Measurements from ENCODE around the gene TNFAIP6. TPM values are rescaled to one million over a fixed set of nuclear protein-coding genes. Genes with fewer than 3 reads are reported as not detected.
"Not testable (repeated sequence)": the region's sequence is repeated elsewhere in the genome, so short reads cannot be mapped to it uniquely, and the experiment has no call there.

TNFAIP6 gene
- total RNA-seq, 1 donor from 2014 or later, result 2.9 TPM

DNA sequence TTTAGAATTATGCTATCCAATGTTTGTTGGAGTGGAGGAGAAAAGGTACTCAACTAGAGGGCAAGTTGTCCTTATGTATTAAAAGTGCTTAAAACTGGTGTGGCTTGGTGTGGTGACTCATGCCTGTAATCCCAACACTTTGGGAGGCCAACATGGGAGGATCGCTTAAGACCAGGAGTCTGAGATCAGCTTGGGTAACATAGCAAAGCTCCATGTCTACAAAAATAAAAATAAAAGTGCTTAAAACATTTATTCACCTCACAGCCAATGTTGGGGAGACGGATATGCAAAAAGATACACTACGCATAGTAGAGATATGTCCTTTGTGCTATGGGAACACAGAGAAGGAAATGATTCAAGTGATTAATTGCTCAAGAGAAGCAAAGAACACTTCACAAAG is 19.3 kb upstream of the TNFAIP6 start:
- Histone ChIP-seq H3K4me3 (no peak overlapping the region), H3K4me1 (no peaks in the 10 kb centered on the region)
- TF ChIP-seq, protein P1, sequence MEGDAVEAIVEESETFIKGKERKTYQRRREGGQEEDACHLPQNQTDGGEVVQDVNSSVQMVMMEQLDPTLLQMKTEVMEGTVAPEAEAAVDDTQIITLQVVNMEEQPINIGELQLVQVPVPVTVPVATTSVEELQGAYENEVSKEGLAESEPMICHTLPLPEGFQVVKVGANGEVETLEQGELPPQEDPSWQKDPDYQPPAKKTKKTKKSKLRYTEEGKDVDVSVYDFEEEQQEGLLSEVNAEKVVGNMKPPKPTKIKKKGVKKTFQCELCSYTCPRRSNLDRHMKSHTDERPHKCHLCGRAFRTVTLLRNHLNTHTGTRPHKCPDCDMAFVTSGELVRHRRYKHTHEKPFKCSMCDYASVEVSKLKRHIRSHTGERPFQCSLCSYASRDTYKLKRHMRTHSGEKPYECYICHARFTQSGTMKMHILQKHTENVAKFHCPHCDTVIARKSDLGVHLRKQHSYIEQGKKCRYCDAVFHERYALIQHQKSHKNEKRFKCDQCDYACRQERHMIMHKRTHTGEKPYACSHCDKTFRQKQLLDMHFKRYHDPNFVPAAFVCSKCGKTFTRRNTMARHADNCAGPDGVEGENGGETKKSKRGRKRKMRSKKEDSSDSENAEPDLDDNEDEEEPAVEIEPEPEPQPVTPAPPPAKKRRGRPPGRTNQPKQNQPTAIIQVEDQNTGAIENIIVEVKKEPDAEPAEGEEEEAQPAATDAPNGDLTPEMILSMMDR (IDR thresholded peaks at IDR 0.05; ENCODE audit: borderline replicate concordance), result no peak

DNA sequence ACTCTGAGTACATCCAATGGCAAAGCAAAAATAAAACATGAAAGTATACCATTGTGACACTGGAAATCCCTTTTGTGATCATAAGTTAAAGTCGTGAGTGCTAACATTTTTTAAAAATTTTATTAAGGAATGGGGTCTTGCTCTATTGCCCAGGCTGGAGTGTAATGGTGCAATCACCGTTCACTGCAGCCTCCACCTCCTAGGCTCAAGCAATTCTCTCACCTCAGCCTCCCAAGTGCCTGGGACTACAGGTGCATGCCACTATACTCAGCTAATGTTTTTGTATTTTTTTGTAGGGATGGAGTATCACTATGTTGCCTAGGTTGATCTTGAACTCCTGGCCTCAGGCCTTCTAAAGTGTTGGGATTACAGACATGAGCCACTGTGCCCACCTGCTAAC is 14.3 kb upstream of the TNFAIP6 start:
- intact Hi-C loops (cut with micrococcal nuclease), result no loop called here
- Histone ChIP-seq H3K36me3 (no peaks in the 10 kb centered on the region), H3K9me3 (replicated peaks) (peaks cover 28% of the 10 kb centered on the region), H3K4me1 (no peaks in the 10 kb centered on the region), H3K27me3 (ENCODE audit: low read depth) (peaks cover 4% of the 10 kb centered on the region), H3K4me3 (no peak overlapping the region), H3K27ac (replicated peaks) (no peak overlapping the region)
- no peak for DNase-seq
- TF ChIP-seq, protein P1 (IDR thresholded peaks at IDR 0.05; ENCODE audit: borderline replicate concordance), result no peak

More for the DNA sequence above, 19.3 kb upstream of the TNFAIP6 start:
- no peak overlapping the region for H3K27ac ChIP-seq (replicated peaks)
- peaks cover 11% of the 10 kb centered on the region for H3K9me3 ChIP-seq (replicated peaks)
- no peaks in the 10 kb centered on the region for H3K36me3 ChIP-seq
- H3K27me3 ChIP-seq (ENCODE audit: low read depth), result peaks cover 4% of the 10 kb centered on the region
- DNase-seq, result no peak
- intact Hi-C loops (cut with micrococcal nuclease), result no loop called here

DNA sequence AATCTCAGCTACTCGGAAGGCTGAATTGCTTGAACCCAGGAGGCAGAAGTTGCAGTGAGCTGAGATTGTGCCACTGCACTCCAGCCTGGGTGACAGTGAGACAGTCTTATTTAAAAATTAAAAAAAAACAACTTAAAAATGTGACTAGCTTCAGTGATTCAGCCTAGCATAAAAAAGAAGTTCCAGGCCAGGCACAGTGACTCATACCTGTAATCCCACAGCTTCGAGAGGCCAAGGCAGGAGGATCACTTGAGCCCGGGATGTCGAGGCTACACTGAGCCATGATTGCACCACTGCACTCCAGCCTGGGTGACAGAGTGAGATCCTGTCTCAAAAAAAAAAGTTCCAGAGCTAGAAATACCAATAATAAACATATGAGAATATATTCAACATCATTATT is 13.2 kb upstream of the TNFAIP6 start:
- not testable (repeated sequence) for H3K4me1 ChIP-seq; H3K27me3 ChIP-seq (ENCODE audit: low read depth)

DNA sequence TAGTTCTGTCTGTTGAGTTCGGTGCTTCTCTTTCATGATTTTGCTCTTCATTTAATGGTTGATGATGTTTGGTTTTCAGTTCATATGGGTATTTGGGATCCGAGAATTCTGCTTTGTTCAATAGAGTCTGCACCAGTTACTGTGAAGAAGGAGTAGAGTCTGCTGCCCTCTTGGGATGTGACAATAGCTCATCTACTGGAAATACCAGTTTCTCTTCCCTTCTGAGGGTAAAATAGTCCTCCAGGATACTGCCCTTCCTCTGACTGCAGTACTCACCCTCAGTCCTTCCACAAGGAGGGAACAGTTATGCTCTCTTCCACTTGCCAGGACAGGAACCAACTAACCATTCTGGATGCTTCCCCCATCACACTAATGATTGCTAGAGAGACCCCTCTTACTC is 12.5 kb upstream of the TNFAIP6 start:
- intact Hi-C loops (cut with micrococcal nuclease), result no loop called here
- H3K4me3 ChIP-seq, result no peak overlapping the region

More for the DNA sequence above, 13.2 kb upstream of the TNFAIP6 start:
- DNase-seq; intact Hi-C loops (cut with micrococcal nuclease); H3K36me3 ChIP-seq; H3K4me3 ChIP-seq; H3K27ac ChIP-seq (replicated peaks): not testable (repeated sequence)
- H3K9me3 ChIP-seq (replicated peaks), result peaks cover 28% of the 10 kb centered on the region

DNA sequence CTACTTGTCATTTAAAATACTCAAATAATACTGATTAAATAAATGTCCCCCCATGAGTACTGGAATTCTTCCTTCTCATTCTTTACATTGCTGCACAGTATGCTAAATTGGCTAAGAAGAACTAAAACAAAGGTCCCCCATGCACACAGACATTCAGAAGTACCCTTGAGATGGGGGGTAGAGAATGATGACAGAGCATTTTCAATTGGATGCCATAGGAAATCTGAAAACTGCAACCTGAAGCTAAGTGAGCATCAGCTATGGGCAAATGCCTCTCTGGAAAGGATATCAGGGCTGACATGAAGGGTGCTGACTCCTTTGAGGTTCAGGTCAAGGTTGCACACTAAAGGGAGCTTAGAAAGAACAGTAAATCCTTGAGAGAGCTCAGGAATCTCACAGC is 10.1 kb upstream of the TNFAIP6 start:
- Histone ChIP-seq H3K27ac (replicated peaks) (no peak overlapping the region), H3K4me3 (no peak overlapping the region), H3K36me3 (no peaks in the 10 kb centered on the region), H3K27me3 (ENCODE audit: low read depth) (peaks cover under 1% of the 10 kb centered on the region), H3K9me3 (replicated peaks) (peaks cover 17% of the 10 kb centered on the region), H3K4me1 (no peaks in the 10 kb centered on the region)
- TF ChIP-seq, protein P1 (IDR thresholded peaks at IDR 0.05; ENCODE audit: borderline replicate concordance), result no peak
- intact Hi-C loops (cut with micrococcal nuclease), result no loop called here
- no peak for DNase-seq

More for the DNA sequence above, 12.5 kb upstream of the TNFAIP6 start:
- TF ChIP-seq, protein P1 (IDR thresholded peaks at IDR 0.05; ENCODE audit: borderline replicate concordance), result no peak
- H3K4me1 ChIP-seq, result no peaks in the 10 kb centered on the region
- no peak for DNase-seq
- H3K9me3 ChIP-seq (replicated peaks), result peaks cover 28% of the 10 kb centered on the region
- H3K36me3 ChIP-seq, result no peaks in the 10 kb centered on the region
- H3K27me3 ChIP-seq (ENCODE audit: low read depth), result peaks cover 4% of the 10 kb centered on the region
- no peak overlapping the region for H3K27ac ChIP-seq (replicated peaks)

DNA sequence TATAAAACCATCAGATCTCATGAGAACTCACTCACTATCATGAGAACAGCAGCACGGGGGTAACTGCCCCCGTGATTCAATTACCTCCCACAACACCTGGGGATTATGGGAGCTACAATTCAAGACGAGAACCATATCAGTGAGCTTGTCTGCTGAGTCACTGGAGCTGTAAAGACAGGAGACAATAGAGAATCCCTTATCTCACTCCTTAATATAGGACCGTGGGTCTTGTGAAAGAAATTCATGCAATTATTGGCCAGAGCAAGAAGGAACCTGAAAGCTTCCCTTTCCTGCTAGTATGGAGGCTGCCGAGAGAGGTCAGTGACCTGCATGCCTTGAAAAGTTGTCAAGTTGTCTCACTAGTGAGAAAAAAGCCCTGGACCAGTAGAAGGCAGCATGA is 9.5 kb upstream of the TNFAIP6 start:
- TF ChIP-seq, protein P1 (IDR thresholded peaks at IDR 0.05; ENCODE audit: borderline replicate concordance), result no peak
- no peak overlapping the region for H3K27ac ChIP-seq (replicated peaks)
- H3K4me1 ChIP-seq, result no peaks in the 10 kb centered on the region
- no peak overlapping the region for H3K4me3 ChIP-seq
- H3K36me3 ChIP-seq, result no peaks in the 10 kb centered on the region
- DNase-seq, result no peak
- no peaks in the 10 kb centered on the region for H3K27me3 ChIP-seq (ENCODE audit: low read depth)
- intact Hi-C loops (cut with micrococcal nuclease), result no loop called here
- peaks cover 17% of the 10 kb centered on the region for H3K9me3 ChIP-seq (replicated peaks)

All from left ventricle myocardium inferior (tissue), 1 donor.